GM19240 (cell line): ENCODE measurements around the gene IL4I1.
A peak's percentile ranks its signal among the peaks of the same experiment; 100 is the strongest.

Experiments
- DNase-seq: peaks from one replicate; pipeline ENCODE4 v3.0.0; 2011; ENCODE audit warnings: low spot score; ENCODE audit not compliant: insufficient read length

Gene IL4I1

GRCh38 chr19:49851456-49852259 is 45.0 kb downstream of the IL4I1 start:
- DNase-seq: no peak

GRCh38 chr19:49850487-49851342 is 46.0 kb downstream of the IL4I1 start, which contains the start of gene PTOV1:
PTOV1 (plus strand) TSS chr19:49851159.
- DNase-seq: peak; percentile 96

GRCh38 chr19:49850221-49850486 is 46.5 kb downstream of the IL4I1 start:
- DNase-seq: no peak

- DNase-seq: no peak
Observed at GRCh38 chr19:49849433-49850220, 47.1 kb downstream of the IL4I1 start.

GRCh38 chr19:49848938-49849337 is 47.7 kb downstream of the IL4I1 start:
- DNase-seq: no peak

- DNase-seq: no peak
Observed at GRCh38 chr19:49847731-49848696, 48.7 kb downstream of the IL4I1 start.

GRCh38 chr19:49846408-49846807 is 50.3 kb downstream of the IL4I1 start:
- DNase-seq: no peak

GRCh38 chr19:49845414-49845813 is 51.3 kb downstream of the IL4I1 start:
- DNase-seq: no peak

- no peak for DNase-seq
Observed at GRCh38 chr19:49844138-49845095, 52.3 kb downstream of the IL4I1 start.

- no peak for DNase-seq
Observed at GRCh38 chr19:49843265-49843664, 53.4 kb downstream of the IL4I1 start.

- DNase-seq: no peak
Observed at GRCh38 chr19:49840736-49841249, 55.9 kb downstream of the IL4I1 start.

GRCh38 chr19:49840321-49840720 is 56.4 kb downstream of the IL4I1 start:
- DNase-seq: no peak

- DNase-seq: no peak
Observed at GRCh38 chr19:49839713-49840112, 57.0 kb downstream of the IL4I1 start.
